Smooth muscle cell (in vitro differentiated cells): ENCODE data around the gene SPTBN5. TPM values are rescaled to one million over a fixed set of nuclear protein-coding genes. Genes with fewer than 3 reads are reported as not detected.

ENCODE experiments used
- DNase-seq: peaks from one replicate; lab custom pipeline; 2025; ENCODE audit not compliant: unreplicated experiment; lab: John Stamatoyannopoulos, UW
- H2AFZ ChIP-seq: fragments of 200-600 bp; sonication (generic); 2 replicates; pipeline ENCODE4 v1.6.0; 2016; ENCODE audit warnings: antibody characterized with exemption, low read depth, mild to moderate bottlenecking
- H3F3A ChIP-seq: fragments of 200-600 bp; sonication (generic); 2 replicates; pipeline ENCODE4 v1.6.0; 2017; ENCODE audit warnings: antibody characterized with exemption, low read depth
- H3K27ac ChIP-seq: fragments of 200-600 bp; sonication (generic); 2 replicates; pipeline ENCODE4 v1.5.1; 2016; ENCODE audit warnings: low read depth, mild to moderate bottlenecking
- H3K27me3 ChIP-seq: fragments of 200-600 bp; sonication (generic); 2 replicates; pipeline ENCODE4 v1.6.1; 2016; ENCODE audit warnings: low read depth, mild to moderate bottlenecking
- H3K36me3 ChIP-seq: fragments of 200-600 bp; sonication (generic); 2 replicates; pipeline ENCODE4 v1.5.1; 2016; ENCODE audit warnings: low read depth
- H3K4me1 ChIP-seq: fragments of 200-600 bp; sonication (generic); 2 replicates; pipeline ENCODE4 v1.5.1; 2016; ENCODE audit warnings: low read depth
- H3K4me2 ChIP-seq: fragments of 200-600 bp; sonication (generic); 2 replicates; pipeline ENCODE4 v1.6.0; 2016; ENCODE audit warnings: mild to moderate bottlenecking
- H3K4me3 ChIP-seq: fragments of 200-600 bp; sonication (generic); 2 replicates; pipeline ENCODE4 v1.5.1; 2016; ENCODE audit warnings: mild to moderate bottlenecking
- H3K79me2 ChIP-seq: fragments of 200-600 bp; sonication (generic); 2 replicates; pipeline ENCODE4 v1.6.0; 2016; ENCODE audit warnings: low read depth, mild to moderate bottlenecking
- H3K9ac ChIP-seq: fragments of 200-600 bp; sonication (generic); 2 replicates; pipeline ENCODE4 v1.6.0; 2016; ENCODE audit warnings: low read depth
- H3K9me3 ChIP-seq: fragments of 200-600 bp; sonication (generic); replicated peaks from 2 replicates; pipeline ENCODE4 v1.5.1; 2016; ENCODE audit warnings: low read depth
- H4K20me1 ChIP-seq: fragments of 200-600 bp; sonication (generic); 2 replicates; pipeline ENCODE4 v1.6.0; 2016; ENCODE audit warnings: low read depth
- WGBS: methylation state at CpG from one replicate; pipeline ENCODE4 v1.1.7; 2016; ENCODE audit warnings: low lambda C conversion rate; 5-methylcytosine and 5-hydroxymethylcytosine counted together
- polyA plus RNA-seq: library from polyadenylated mRNA; unstranded; fragments of >200 nt; fragmentation: Nextera tagmentation; extraction: Ambion mirVana; gene quantifications from 2 replicates; pipeline ENCODE4 v1.2.1, GENCODE V29; 2016
- total RNA-seq: library from RNA; depleted of rRNA; stranded (reverse); fragments of >200 nt; gene quantifications from 2 replicates; pipeline ENCODE4 v1.2.3, GENCODE V29; 2014
- TF ChIP-seq, protein P1 (sequence below): fragments of 200-600 bp; sonication (generic); IDR thresholded peaks from 2 replicates; pipeline ENCODE4 v1.5.1; 2017; ENCODE audit warnings: borderline replicate concordance, mild to moderate bottlenecking, antibody characterized with exemption; ENCODE audit not compliant: insufficient read depth, poor library complexity, severe bottlenecking

The SPTBN5 gene
- total and polyA plus RNA-seq, 2 experiments from 2014 or later: 0.04 to 0.08 TPM

DNA sequence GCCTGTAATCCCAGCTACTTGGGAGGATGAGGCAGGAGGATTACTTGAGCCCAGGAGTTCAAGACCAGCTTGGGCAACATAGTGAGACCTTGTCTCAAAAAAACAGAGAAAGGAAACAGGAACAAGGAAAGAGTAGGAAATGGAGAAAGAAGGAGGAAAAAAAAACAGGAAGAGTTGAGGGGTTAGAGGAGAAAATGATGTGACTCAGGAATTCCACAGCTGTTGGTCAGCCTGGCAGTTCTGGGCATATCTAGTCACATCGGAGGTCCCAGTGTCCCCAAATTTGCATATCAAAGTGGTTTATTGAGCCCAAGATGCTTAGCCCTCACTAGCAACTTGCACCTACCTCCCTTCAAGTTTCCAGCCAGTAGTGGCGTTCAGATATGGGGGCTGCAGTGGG lies 84.7 kb downstream of the SPTBN5 start:
- no peak overlapping the region for H2AFZ ChIP-seq
- no peak overlapping the region for H3K9ac ChIP-seq
- peaks cover 6% of the 10 kb centered on the region for H3K79me2 ChIP-seq
- H3F3A ChIP-seq: no peaks in the 10 kb centered on the region
- H3K27ac ChIP-seq: no peak overlapping the region
- H3K4me1 ChIP-seq: no peaks in the 10 kb centered on the region
- no peaks in the 10 kb centered on the region for H3K36me3 ChIP-seq
- no peak overlapping the region for H3K4me2 ChIP-seq
- no peaks in the 10 kb centered on the region for H3K9me3 ChIP-seq
- H3K4me3 ChIP-seq: no peak overlapping the region
- peaks cover 21% of the 10 kb centered on the region for H4K20me1 ChIP-seq
- TF ChIP-seq, protein P1, sequence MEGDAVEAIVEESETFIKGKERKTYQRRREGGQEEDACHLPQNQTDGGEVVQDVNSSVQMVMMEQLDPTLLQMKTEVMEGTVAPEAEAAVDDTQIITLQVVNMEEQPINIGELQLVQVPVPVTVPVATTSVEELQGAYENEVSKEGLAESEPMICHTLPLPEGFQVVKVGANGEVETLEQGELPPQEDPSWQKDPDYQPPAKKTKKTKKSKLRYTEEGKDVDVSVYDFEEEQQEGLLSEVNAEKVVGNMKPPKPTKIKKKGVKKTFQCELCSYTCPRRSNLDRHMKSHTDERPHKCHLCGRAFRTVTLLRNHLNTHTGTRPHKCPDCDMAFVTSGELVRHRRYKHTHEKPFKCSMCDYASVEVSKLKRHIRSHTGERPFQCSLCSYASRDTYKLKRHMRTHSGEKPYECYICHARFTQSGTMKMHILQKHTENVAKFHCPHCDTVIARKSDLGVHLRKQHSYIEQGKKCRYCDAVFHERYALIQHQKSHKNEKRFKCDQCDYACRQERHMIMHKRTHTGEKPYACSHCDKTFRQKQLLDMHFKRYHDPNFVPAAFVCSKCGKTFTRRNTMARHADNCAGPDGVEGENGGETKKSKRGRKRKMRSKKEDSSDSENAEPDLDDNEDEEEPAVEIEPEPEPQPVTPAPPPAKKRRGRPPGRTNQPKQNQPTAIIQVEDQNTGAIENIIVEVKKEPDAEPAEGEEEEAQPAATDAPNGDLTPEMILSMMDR: no peak
- WGBS: 61% methylated on average over 2 of the region's 2 CpGs
- DNase-seq: no peak
- H3K27me3 ChIP-seq: no peaks in the 10 kb centered on the region

DNA sequence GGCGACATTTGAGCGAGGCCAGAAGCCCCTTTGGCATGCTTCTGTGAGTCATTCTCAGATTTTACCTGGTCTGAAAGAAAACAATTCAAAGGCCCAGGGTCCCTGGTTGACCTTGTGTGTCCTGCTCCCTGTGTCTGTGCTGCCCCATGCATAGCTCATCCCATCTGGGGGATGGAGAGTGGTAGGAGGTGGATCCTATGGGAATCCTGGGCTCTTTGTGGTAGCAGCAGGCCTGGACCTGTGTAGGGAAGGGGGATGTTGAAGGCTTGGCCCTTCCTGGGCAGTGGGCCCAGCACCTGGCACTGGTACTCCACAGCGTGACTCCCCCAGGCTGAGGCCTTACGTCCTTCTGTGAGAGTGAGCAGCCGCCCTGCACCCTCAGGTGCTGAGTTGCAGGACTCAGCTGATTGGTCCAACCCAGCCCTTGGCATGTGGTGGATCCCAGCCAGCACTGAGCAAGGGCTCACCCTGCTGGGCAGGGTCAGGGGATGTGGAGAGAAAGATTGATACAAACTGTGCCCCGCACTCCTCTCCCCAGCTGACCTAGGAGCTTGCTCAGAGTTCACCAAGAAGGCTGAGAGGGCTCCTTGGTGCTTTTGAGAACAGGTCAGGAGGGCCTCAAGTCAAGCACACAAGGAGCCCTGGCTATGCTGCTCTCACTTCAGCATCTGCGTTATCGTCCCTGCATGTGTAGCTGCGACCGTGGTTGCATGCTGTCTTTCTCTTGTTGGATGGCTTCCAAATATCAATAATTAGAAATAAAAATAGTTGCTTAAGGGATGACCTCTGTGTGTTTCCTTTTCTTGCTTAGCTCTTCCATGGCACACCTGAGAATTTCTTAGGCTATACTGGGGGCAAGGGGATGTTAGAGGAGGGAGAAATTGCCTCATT lies 87.3 kb downstream of the SPTBN5 start:
- H3K27me3 ChIP-seq: no peaks in the 10 kb centered on the region
- peaks cover 15% of the 10 kb centered on the region for H4K20me1 ChIP-seq
- H3K36me3 ChIP-seq: no peaks in the 10 kb centered on the region
- H3K79me2 ChIP-seq: peaks cover 6% of the 10 kb centered on the region
- WGBS: 84% methylated on average over 10 of the region's 10 CpGs
- no peak for DNase-seq
- H3K27ac ChIP-seq: no peak overlapping the region
- TF ChIP-seq, protein P1: no peak
- no peaks in the 10 kb centered on the region for H3K9me3 ChIP-seq
- no peak overlapping the region for H3K9ac ChIP-seq
- H3K4me1 ChIP-seq: no peaks in the 10 kb centered on the region
- no peak overlapping the region for H3K4me3 ChIP-seq
- H3K4me2 ChIP-seq: no peak overlapping the region
- no peaks in the 10 kb centered on the region for H3F3A ChIP-seq
- H2AFZ ChIP-seq: no peak overlapping the region

DNA sequence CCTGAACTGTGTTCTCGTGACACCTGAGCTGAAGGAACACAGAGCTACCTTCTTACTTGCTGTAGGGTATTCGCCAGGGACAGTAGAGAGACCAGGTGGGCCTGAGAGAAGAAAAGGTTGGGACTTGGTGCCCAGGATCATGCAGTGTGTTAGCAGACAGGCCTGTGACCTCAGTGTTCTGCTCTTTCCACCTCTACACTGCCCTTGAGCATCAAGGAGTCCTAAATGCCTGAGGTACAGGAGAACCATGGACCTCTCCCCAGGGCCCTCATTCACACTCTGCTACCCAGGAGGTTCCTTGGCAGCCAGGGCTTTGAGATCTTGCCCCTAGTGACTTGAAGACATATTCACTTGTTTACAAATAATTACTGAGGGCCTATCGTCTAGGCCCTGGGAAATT lies 88.1 kb downstream of the SPTBN5 start:
- peaks cover 10% of the 10 kb centered on the region for H4K20me1 ChIP-seq
- peaks cover 6% of the 10 kb centered on the region for H3K79me2 ChIP-seq
- peak overlapping the region; percentile 72 for H3K27ac ChIP-seq
- WGBS: 79% methylated on average over 3 of the region's 3 CpGs
- no peak overlapping the region for H3K9ac ChIP-seq
- no peaks in the 10 kb centered on the region for H3K9me3 ChIP-seq
- no peaks in the 10 kb centered on the region for H3K27me3 ChIP-seq
- H3F3A ChIP-seq: no peaks in the 10 kb centered on the region
- no peaks in the 10 kb centered on the region for H3K4me1 ChIP-seq
- H3K36me3 ChIP-seq: no peaks in the 10 kb centered on the region
- H3K4me3 ChIP-seq: no peak overlapping the region
- TF ChIP-seq, protein P1: no peak
- no peak overlapping the region for H3K4me2 ChIP-seq
- no peak overlapping the region for H2AFZ ChIP-seq
- no peak for DNase-seq
